Smooth muscle cell (in vitro differentiated cells): ENCODE results near the gene OR8B8. TPM values are rescaled to one million over a fixed set of nuclear protein-coding genes. Genes with fewer than 3 reads are reported as not detected.
"Not testable (repeated sequence)": the region's sequence is repeated elsewhere in the genome, so short reads cannot be mapped to it uniquely, and the experiment has no call there.

ENCODE experiments used
- DNase-seq: peaks from one replicate; lab custom pipeline; 2025; ENCODE audit not compliant: unreplicated experiment; lab: John Stamatoyannopoulos, UW
- H2AFZ ChIP-seq: fragments of 200-600 bp; sonication (generic); 2 replicates; pipeline ENCODE4 v1.6.0; 2016; ENCODE audit warnings: antibody characterized with exemption, low read depth, mild to moderate bottlenecking
- H3F3A ChIP-seq: fragments of 200-600 bp; sonication (generic); 2 replicates; pipeline ENCODE4 v1.6.0; 2017; ENCODE audit warnings: antibody characterized with exemption, low read depth
- H3K27ac ChIP-seq: fragments of 200-600 bp; sonication (generic); 2 replicates; pipeline ENCODE4 v1.5.1; 2016; ENCODE audit warnings: low read depth, mild to moderate bottlenecking
- H3K27me3 ChIP-seq: fragments of 200-600 bp; sonication (generic); 2 replicates; pipeline ENCODE4 v1.6.1; 2016; ENCODE audit warnings: low read depth, mild to moderate bottlenecking
- H3K36me3 ChIP-seq: fragments of 200-600 bp; sonication (generic); 2 replicates; pipeline ENCODE4 v1.5.1; 2016; ENCODE audit warnings: low read depth
- H3K4me1 ChIP-seq: fragments of 200-600 bp; sonication (generic); 2 replicates; pipeline ENCODE4 v1.5.1; 2016; ENCODE audit warnings: low read depth
- H3K4me2 ChIP-seq: fragments of 200-600 bp; sonication (generic); 2 replicates; pipeline ENCODE4 v1.6.0; 2016; ENCODE audit warnings: mild to moderate bottlenecking
- H3K4me3 ChIP-seq: fragments of 200-600 bp; sonication (generic); 2 replicates; pipeline ENCODE4 v1.5.1; 2016; ENCODE audit warnings: mild to moderate bottlenecking
- H3K79me2 ChIP-seq: fragments of 200-600 bp; sonication (generic); 2 replicates; pipeline ENCODE4 v1.6.0; 2016; ENCODE audit warnings: low read depth, mild to moderate bottlenecking
- H3K9ac ChIP-seq: fragments of 200-600 bp; sonication (generic); 2 replicates; pipeline ENCODE4 v1.6.0; 2016; ENCODE audit warnings: low read depth
- H3K9me3 ChIP-seq: fragments of 200-600 bp; sonication (generic); replicated peaks from 2 replicates; pipeline ENCODE4 v1.5.1; 2016; ENCODE audit warnings: low read depth
- H4K20me1 ChIP-seq: fragments of 200-600 bp; sonication (generic); 2 replicates; pipeline ENCODE4 v1.6.0; 2016; ENCODE audit warnings: low read depth
- CTCF ChIP-seq: fragments of 200-600 bp; sonication (generic); IDR thresholded peaks from 2 replicates; pipeline ENCODE4 v1.5.1; 2017; ENCODE audit warnings: borderline replicate concordance, mild to moderate bottlenecking, antibody characterized with exemption; ENCODE audit not compliant: insufficient read depth, poor library complexity, severe bottlenecking
- WGBS: methylation state at CpG from one replicate; pipeline ENCODE4 v1.1.7; 2016; ENCODE audit warnings: low lambda C conversion rate; 5-methylcytosine and 5-hydroxymethylcytosine counted together
- polyA plus RNA-seq: library from polyadenylated mRNA; unstranded; fragments of >200 nt; fragmentation: Nextera tagmentation; extraction: Ambion mirVana; gene quantifications from 2 replicates; pipeline ENCODE4 v1.2.1, GENCODE V29; 2016
- total RNA-seq: library from RNA; depleted of rRNA; stranded (reverse); fragments of >200 nt; gene quantifications from 2 replicates; pipeline ENCODE4 v1.2.3, GENCODE V29; 2014

OR8B8 gene
- total and polyA plus RNA-seq, 2 experiments from 2014 or later: not detected

- Histone ChIP-seq H4K20me1 (no peaks in the 10 kb centered on the region), H3K4me3 (no peak overlapping the region), H3K27me3 (no peaks in the 10 kb centered on the region), H3K4me2 (no peak overlapping the region), H3K4me1 (no peaks in the 10 kb centered on the region), H3K27ac (no peak overlapping the region), H3K9ac (no peak overlapping the region), H2AFZ (no peak overlapping the region), H3F3A (no peaks in the 10 kb centered on the region), H3K9me3 (no peaks in the 10 kb centered on the region), H3K36me3 (no peaks in the 10 kb centered on the region), H3K79me2 (no peaks in the 10 kb centered on the region)
- no peak for DNase-seq
- 75% methylated on average over 2 of the region's 2 CpGs for WGBS
- TF ChIP-seq CTCF: no peak
Measured at GRCh38 chr11:124405581-124405980, 39.9 kb downstream of the OR8B8 start.

- not testable (repeated sequence) for H3K27ac ChIP-seq, H3K9me3 ChIP-seq, H4K20me1 ChIP-seq, H3K9ac ChIP-seq, DNase-seq, H3K79me2 ChIP-seq, H3F3A ChIP-seq, H2AFZ ChIP-seq, H3K27me3 ChIP-seq, H3K36me3 ChIP-seq, H3K4me3 ChIP-seq, H3K4me1 ChIP-seq, H3K4me2 ChIP-seq
- WGBS: 92% methylated on average over 23 of the region's 27 CpGs
Measured at GRCh38 chr11:124403186-124403585, 42.3 kb downstream of the OR8B8 start.

GRCh38 chr11:124402326-124402922, 43.1 kb downstream of the OR8B8 start:
- H3K27me3 ChIP-seq: no peaks in the 10 kb centered on the region
- H3K36me3 ChIP-seq: no peaks in the 10 kb centered on the region
- H3F3A ChIP-seq: no peaks in the 10 kb centered on the region
- H3K4me3 ChIP-seq: no peak overlapping the region
- H3K9me3 ChIP-seq: no peaks in the 10 kb centered on the region
- H3K9ac ChIP-seq: no peak overlapping the region
- no peaks in the 10 kb centered on the region for H3K4me1 ChIP-seq
- no peak overlapping the region for H3K4me2 ChIP-seq
- DNase-seq: peak; percentile 3
- H3K79me2 ChIP-seq: no peaks in the 10 kb centered on the region
- TF ChIP-seq CTCF: peak; percentile 82
- H4K20me1 ChIP-seq: no peaks in the 10 kb centered on the region
- H3K27ac ChIP-seq: no peak overlapping the region
- WGBS: 53% methylated on average over 8 of the region's 8 CpGs
- H2AFZ ChIP-seq: no peak overlapping the region

- H3K27ac ChIP-seq: no peak within 1 kb of the TSS
- no peak for TF ChIP-seq CTCF
- no peaks in the 10 kb centered on the region for H3K79me2 ChIP-seq
- H3K4me3 ChIP-seq: no peak within 1 kb of the TSS
- H3K9me3 ChIP-seq: no peaks in the 10 kb centered on the region
- DNase-seq: no peak
- H4K20me1 ChIP-seq: no peaks in the 10 kb centered on the region
- no peaks in the 10 kb centered on the region for H3F3A ChIP-seq
- no peak within 1 kb of the TSS for H3K9ac ChIP-seq
- no peak within 1 kb of the TSS for H3K4me2 ChIP-seq
- H3K27me3 ChIP-seq: no peaks in the 10 kb centered on the region
- no peaks in the 10 kb centered on the region for H3K36me3 ChIP-seq
- no peaks in the 10 kb centered on the region for H3K4me1 ChIP-seq
- H2AFZ ChIP-seq: no peak within 1 kb of the TSS
Measured at GRCh38 chr11:124398924-124399323, 46.6 kb downstream of the OR8B8 start, which contains the start of gene OR8B3. Gene OR8B3 (minus strand): TSS chr11:124399024. CDS start chr11:124397351, 1,673 bp downstream.

- not testable (repeated sequence) for H3K4me2 ChIP-seq, H3K4me3 ChIP-seq, H3K27ac ChIP-seq, H2AFZ ChIP-seq, H4K20me1 ChIP-seq, H3K36me3 ChIP-seq, H3F3A ChIP-seq, H3K9ac ChIP-seq, H3K79me2 ChIP-seq, H3K4me1 ChIP-seq, H3K9me3 ChIP-seq, DNase-seq, H3K27me3 ChIP-seq
- 86% methylated on average over 2 of the region's 4 CpGs for WGBS
Measured at GRCh38 chr11:124396847-124397246, 48.6 kb downstream of the OR8B8 start.
